KOPT-K1 (cell line): ENCODE data around the gene KLK13.

Experiments
- H3K27ac ChIP-seq: fragments of 200-600 bp; sonication (generic); 2 replicates; pipeline ENCODE4 v1.5.1; 2016; ENCODE audit warnings: antibody characterized with exemption, mild to moderate bottlenecking, low read depth, low read length; ENCODE audit not compliant: poor library complexity, severe bottlenecking
- H3K36me3 ChIP-seq: fragments of 200-600 bp; sonication (generic); 2 replicates; pipeline ENCODE4 v1.5.1; 2017; ENCODE audit warnings: antibody characterized with exemption, mild to moderate bottlenecking, low read length, moderate library complexity; ENCODE audit not compliant: insufficient read depth
- H3K9me3 ChIP-seq: fragments of 200-600 bp; sonication (generic); 2 replicates; pipeline ENCODE4 v1.5.1; 2017; ENCODE audit warnings: antibody characterized with exemption, low read length, mild to moderate bottlenecking; ENCODE audit not compliant: insufficient read depth, poor library complexity, severe bottlenecking

Gene KLK13

DNA sequence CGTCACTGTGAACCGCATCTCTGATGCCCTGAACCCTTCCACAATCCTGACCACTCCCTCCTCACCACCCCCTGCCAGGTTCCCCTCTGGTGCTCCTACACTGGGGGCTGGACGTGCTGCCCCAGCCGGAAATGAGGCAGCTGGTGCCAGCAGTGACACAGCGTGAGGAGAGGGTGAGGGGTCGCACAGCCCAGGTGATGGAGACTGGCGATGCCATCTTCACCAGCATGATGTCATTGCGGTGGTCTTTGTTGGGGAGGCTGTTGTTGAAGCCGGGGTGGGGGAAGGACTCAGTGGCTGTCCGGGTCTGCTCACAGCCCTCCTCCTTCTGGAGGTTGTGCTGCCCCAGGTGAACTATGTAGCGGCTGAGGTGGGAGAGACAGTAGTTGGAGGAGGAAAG, 40.9 kb downstream of the KLK13 start:
- no peaks in the 10 kb centered on the region for H3K9me3 ChIP-seq
- no peak overlapping the region for H3K27ac ChIP-seq
- no peaks in the 10 kb centered on the region for H3K36me3 ChIP-seq

DNA sequence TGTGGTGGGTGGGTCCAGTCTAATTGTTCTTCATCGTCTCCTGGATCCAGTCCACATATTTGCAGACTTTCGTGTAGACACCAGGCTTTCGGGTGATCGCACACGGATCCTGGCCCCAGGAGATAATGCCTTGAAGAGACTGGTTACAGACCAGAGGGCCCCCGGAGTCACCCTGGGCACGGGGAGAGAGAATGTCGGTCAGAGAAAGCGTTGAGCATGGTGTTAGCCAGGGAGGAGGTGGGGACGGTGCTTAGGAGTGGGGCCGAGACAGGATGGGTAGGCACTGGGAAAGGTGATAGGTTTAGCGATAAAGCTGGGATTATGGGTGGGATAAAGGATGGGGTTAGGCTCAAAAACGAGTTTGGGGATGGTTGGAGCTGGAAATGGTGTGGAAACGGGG, 42.4 kb downstream of the KLK13 start:
- Histone ChIP-seq H3K27ac (no peak overlapping the region), H3K36me3 (no peaks in the 10 kb centered on the region), H3K9me3 (no peaks in the 10 kb centered on the region)

DNA sequence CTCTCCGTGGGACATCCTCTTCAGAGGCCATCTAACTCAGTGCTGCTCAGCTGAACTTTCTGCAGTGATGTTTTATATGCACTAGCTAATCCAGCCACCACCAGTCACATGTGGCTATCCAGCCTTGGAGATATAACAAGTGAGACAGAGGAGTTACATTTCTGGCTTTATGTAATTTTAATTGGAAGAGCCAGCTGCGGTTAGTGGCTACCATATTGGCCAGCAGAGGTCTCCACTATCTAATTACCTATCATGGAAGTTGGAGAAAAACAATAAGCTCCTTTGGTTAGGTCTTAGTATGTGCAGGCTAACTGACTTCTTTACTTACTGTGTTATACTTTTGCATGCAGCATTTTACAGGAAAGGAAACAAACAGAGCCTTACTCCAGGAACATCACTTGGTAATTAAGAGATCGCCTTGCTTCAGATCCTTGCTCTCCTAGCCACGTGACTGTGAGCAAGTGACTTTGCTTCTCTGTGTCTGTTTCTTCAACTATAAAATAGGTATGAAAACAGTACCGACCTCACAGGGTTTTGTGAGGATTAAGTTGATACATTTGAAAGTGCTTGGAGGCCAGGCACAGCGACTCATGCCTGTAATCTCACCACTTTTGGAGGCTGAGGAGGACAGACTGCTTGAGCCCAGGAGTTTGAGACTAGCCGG, 43.8 kb downstream of the KLK13 start:
- Histone ChIP-seq H3K9me3 (no peaks in the 10 kb centered on the region), H3K36me3 (no peaks in the 10 kb centered on the region), H3K27ac (no peak overlapping the region)

DNA sequence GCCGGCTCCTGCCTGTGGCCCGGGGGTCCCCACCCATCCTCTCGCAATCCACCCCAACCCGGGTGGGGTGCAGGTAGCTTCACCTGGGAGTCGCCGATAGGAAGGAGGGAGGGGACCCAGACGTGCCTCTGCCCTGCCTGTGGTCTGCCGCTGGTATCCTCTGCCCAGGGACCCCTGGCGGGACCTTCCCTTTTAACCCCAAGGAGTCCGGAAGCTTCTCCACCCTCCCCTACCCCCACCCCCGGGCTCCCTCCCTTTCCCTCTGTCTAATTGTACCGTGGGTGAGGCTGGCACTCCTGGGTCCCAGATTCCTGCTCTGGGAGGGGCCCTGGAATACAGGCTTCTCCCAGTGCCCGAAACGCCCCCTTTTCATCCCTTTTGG, 45.4 kb downstream of the KLK13 start, which contains the start of gene KLK10:
TSS of gene KLK10 (minus strand) at position 166 of the 382 bp plus-strand sequence. CDS start 579 bp downstream, outside the sequence.
- Histone ChIP-seq H3K36me3 (no peaks in the 10 kb centered on the region), H3K9me3 (no peaks in the 10 kb centered on the region), H3K27ac (no peak within 1 kb of the TSS)

DNA sequence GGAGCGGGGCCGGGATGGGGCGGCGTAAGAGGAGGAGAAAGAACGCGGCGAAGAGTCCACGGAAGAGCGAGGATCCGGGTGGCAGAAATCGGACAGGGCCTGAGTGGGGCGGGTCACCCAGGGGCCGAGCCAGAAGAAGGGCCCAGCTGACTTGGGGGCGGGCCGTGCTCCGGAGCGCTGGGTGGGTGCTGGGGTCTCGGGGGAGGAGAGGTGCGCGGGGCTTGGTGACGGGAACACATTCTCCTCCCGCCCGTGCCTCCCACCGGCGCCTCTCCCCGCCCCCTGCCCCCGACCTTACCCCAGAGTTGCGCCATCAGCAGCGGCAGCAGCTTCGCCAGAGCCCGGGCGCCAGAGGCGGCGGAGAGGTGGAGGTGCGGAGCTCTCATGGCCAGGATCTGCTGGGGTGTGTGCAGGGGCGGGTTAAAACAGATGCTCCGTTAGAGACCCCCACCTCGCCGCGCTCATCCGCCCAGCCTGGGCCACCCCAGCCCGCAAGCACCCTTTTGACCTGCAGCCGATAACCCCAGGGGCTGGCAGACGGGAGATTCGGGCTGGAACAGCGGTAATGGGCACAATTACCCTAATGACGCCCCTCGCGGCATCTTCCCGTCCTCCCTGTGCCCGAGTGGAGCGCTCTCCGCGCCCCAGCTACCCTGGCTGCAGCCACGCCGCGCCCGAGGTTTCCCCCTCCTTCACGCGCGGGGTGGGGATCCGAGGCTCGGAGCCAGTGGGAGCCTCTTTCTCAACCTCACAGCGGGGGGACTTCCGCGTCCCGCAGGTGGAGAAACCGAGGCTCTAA, 45.9 kb downstream of the KLK13 start:
- no peaks in the 10 kb centered on the region for H3K36me3 ChIP-seq
- H3K9me3 ChIP-seq = no peaks in the 10 kb centered on the region
- H3K27ac ChIP-seq = no peak overlapping the region

DNA sequence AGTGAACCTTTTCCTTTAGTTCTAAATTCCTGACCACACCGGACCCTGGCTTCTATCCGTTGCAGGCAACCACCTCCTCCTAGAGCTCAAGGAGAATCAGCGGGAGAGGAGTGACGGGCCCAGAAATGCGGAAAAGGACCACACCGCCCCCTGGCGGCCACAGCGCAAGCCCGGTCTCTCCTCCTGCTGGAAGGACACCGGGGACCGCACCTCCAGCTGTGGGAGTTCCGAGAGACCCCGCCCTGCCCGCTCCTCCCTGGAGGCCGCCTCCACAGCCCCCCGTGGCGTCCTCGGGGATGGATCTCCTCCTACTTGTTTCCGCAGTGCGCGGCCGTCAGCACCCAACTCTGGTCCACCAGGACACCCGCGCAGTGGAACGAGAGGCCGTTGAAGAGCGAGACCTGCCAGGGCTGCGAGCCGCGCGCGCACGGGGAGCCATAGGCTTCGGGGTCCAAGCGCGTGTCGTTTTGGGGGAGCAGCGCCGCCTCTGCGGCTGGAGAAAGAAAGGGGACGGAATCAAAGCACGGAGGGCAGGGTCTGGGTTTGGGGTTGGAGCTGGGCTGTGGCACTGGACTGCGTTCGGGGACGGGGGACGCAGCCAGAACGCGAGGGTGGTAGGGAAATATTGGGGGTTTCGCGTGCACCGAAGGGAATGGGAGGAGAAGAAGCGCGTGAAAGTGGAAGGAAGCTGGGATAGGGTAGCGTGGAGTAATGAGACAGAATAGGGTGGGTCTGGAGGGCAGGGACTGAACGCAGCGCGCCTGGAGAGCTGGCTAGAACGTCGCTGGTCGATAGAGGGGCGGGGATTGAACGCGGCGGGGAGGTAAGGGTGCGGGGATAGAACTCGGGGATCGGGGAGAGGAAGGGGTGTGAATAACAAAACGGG, 47.9 kb downstream of the KLK13 start:
- H3K9me3 ChIP-seq = no peaks in the 10 kb centered on the region
- no peak overlapping the region for H3K27ac ChIP-seq
- H3K36me3 ChIP-seq = no peaks in the 10 kb centered on the region

DNA sequence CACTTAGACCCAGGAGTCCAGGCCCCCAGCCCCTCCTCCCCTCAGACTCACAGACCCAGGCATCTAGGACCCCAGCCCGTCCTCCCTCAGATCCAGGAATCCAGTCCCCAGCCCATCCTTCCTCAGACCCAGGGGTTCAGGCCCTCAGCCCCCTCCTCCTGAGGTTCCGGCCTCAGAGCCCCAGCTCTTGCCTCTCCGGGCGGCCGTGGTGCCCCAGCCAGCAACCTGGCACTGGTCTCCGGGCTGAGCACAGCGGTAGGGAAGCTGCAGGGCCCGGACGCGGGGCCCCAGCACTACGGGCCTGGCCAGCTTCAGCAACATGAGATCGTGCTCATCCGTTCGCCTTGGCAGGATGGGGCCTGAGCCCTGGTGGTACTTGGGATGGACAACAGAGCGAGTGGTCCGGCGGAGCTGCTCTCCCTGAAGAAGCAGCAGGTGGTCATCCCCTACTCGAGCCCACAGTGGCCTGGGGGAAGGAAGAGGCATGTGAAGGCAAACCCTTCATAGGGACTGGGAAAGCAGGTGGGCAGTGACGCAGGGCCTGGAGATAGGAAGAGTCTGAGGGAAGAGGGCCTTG, 49.1 kb downstream of the KLK13 start:
- no peaks in the 10 kb centered on the region for H3K36me3 ChIP-seq
- H3K9me3 ChIP-seq = no peaks in the 10 kb centered on the region
- H3K27ac ChIP-seq = no peak overlapping the region

DNA sequence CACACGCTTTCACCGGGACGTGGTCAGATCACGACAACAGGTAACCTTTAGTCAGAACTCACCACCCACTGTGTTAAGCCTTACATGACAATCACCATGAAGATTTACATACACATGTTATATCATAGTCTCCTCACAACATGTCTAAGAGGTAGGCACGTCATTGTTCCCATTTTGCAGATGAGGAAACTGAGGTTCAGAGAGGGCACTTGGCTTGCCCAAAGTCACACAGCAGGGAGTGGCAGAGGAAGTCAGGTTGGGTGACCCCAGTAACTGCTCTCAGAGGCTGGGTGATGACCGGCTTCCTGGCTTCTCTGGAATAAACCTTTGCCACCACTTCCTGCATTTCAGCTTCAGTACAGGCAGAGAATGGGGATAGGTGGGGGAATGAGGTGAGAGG, 50.6 kb downstream of the KLK13 start:
- H3K27ac ChIP-seq = no peak overlapping the region
- no peaks in the 10 kb centered on the region for H3K9me3 ChIP-seq
- H3K36me3 ChIP-seq = no peaks in the 10 kb centered on the region

DNA sequence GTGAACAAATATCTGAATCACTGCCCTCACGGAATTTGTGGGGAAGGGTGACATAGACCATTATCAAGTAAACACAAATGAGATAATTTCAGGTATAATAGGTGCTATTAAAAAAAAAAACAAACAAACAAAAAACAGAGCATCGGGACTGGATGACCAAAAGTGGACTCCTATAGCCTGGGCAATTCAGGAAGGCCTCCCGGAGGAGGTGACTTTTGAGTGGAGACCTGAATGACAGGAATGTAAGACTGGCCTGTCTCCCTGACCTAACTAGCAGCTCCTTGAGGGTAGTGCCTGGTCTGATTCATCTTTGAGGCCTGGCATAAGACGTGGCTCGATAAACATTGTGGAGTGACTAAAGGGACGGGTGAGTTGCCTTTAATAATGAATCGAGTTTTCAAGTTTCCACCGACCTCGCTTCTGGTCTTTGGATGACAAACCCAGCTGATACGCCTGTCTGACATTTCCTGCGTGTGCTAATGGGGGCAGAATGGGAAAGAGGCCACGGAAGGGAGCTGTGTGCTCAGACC, 52.2 kb downstream of the KLK13 start:
- H3K36me3 ChIP-seq = no peaks in the 10 kb centered on the region
- no peaks in the 10 kb centered on the region for H3K9me3 ChIP-seq
- H3K27ac ChIP-seq = no peak overlapping the region

DNA sequence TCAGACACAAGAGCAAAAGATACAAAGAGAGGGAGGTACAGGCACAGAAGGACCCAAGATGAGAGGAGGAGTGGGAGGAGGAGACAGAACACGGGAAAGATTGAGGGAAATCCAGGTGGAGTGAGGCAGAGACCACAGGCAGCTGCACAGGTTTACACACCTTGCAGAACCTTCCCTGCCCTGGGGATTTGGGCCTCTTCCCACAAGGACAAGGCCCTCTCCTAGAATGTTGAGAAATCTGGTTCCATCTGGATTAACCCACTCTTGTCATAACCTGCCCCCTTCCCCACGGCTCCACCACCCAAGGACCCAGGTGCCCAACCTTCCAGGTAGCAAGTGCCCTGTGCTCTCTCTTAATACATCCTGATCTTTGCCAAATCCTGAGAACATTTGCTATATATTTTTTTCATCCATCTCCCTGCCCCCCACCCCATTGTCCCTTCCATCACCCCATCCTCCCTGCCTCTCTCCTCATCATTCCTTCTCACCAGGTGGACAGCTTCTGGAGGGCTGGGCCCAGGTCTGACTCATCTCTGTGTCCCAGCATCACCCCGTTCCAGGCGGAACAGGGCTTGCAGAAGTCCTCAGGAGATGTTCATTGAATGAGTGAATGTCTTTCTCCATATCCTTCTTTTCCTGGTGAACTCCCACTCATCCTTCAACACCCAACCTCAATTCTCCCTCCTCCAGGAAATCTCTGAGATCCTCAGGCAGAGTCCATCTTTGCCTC, 54.7 kb downstream of the KLK13 start:
- Histone ChIP-seq H3K9me3 (no peaks in the 10 kb centered on the region), H3K36me3 (no peaks in the 10 kb centered on the region), H3K27ac (no peak overlapping the region)

DNA sequence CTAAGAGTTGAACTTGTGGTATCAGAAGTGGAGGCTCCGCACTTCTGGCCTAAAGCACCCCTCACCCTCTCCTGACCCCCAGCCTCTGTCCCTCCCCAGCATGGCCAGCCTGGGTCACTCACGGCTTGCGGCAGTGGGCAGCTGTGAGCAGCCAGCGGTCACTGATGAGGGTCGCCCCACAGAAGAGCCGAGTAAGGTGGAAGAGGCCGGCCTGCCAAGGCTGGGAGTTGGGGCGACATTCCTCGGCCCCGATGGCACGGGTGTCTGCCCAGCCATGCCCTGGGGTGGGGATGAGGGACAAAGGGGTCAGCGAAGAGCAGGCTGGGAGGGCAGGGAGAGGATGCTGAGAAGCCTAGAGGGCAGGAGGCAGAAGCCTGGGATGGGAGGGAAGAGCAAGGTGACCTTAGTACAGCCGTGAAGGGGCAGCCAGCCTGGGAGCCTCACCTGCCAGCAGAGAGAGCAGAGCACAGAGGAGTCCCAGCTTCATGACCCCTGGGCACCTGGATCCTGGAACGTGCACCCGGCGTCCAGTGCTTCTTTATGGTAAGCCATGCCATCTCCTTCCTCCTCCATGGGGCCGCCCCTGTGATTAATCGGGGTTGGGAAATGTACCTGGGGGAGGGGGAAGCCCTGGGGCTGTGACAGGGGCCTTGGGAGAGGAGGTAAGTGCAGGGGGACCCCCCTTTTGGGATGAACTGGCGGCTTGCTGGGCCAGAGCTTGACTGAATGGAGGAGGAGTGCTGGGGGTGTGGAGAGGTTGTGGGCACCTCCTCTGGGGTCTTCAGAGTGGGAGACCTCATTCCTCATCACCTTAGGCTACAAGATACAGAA, 55.6 kb downstream of the KLK13 start:
- H3K27ac ChIP-seq = no peak overlapping the region
- H3K36me3 ChIP-seq = no peaks in the 10 kb centered on the region
- no peaks in the 10 kb centered on the region for H3K9me3 ChIP-seq

DNA sequence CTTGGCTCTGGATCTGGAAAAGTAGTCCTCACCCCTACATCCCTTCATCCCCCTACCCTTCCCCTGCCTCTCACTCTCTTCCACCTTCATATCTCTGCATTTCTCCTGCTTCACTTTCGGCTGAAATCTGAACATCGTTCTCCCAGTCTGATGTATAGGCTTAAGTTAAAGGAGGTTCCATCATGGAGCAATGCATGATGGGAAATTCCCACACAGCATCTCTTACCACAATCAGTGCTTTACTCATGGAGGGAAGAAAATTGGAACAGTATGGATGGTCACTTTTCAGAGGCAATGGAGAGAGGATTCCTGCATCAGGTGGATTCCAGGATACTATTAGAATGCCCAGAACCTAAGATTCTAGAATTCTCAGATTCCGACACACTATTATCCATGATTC, 57.4 kb downstream of the KLK13 start:
- no peaks in the 10 kb centered on the region for H3K9me3 ChIP-seq
- H3K27ac ChIP-seq = no peak overlapping the region
- H3K36me3 ChIP-seq = no peaks in the 10 kb centered on the region

DNA sequence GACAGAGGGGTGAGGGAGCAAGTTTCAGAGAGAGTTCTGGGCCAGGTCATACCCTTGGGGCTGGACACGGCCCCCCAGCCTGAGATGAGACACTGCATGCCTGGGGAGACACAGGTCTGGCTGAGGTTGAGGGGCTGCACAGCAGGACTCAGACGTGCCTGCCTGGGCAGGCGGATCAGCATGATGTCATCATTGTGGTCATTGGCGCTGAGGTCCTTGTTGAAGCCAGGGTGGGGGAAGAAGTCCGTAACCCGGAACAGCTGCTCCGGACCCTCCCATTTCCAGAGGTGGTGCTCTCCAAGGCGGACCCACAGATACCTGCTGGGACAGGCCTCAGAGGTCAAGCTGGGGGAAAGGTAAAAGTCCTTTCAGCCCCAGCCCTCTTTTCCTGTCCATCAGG, 58.5 kb downstream of the KLK13 start:
- H3K36me3 ChIP-seq = no peaks in the 10 kb centered on the region
- H3K9me3 ChIP-seq = no peaks in the 10 kb centered on the region
- H3K27ac ChIP-seq = no peak overlapping the region
